A549 treated with RU486 at 1 μM for 4 hours (cell line): ENCODE data around the gene HLCS. TPM values are rescaled to one million over a fixed set of nuclear protein-coding genes. Genes with fewer than 3 reads are reported as not detected.

Experiments used
- total RNA-seq: library from RNA; stranded (reverse); fragments of 200-300 nt; extraction: Qiagen RNA extraction; gene quantifications from 5 replicates; pipeline ENCODE4 v1.2.3, GENCODE V29; 2022; ENCODE audit warnings: low read depth

The HLCS gene
- total RNA-seq: 4.5 to 8.4 TPM (median 6.9 TPM) in 5 replicates

GRCh38 chr21:36966066-36966820 lies at the start of gene HLCS:
Gene HLCS, minus strand, starts transcription at chr21:36966669. Its CDS starts 31 bp downstream, at chr21:36966638.

DNA sequence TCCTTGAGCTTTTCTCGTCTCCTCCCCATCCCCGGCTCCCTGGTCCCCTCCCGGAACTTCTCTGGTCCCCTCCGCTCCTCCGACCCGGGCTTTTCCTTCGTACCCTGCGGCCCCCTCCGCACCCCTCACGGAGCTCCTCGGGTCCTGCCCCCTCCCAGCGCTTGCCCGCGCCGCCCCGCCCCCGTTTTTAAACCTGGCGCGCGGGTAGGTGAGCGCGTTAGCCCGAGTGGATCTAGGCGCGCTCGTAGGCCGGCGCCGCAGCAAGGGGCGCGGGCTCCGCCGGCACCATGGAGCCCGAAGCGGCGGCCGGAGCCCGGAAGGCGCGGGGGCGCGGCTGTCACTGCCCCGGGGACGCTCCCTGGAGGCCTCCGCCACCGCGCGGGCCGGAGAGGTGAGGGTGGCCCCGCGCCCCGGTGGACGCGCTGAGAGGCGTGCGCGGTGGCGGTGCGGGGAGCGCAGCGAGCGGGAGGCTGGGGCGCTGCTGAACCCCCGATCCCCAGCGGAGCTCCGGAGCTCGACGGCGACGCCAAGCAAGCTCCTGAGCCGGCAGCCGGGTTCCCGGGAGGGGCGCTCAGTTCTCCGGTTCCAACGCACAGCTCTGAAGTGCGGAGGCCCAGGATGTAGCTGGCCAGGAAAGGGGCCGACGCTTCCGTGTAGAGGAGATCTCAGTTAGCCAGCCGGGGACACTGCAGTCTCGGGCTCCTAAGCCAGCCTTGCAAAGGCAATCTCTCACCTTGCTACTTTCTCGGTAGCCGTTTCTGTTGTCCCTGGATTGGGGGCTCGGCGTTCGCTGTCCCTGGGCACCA lies 40.2 kb upstream of the HLCS start, which contains the start of gene RIPPLY3:
Gene RIPPLY3 (plus strand): TSS at position 217 of the 806 bp plus-strand sequence. CDS start 71 bp downstream, at position 288.

Other genes with a start within 250 kb of the HLCS start
- gene RIPPLY3, start 40.0 kb upstream of the HLCS start, total RNA-seq: 0.40 to 0.77 TPM (median 0.59 TPM) in 5 replicates
- gene PIGP, start 106.4 kb upstream of the HLCS start, total RNA-seq: 7.3 to 16.6 TPM (median 15.6 TPM) in 5 replicates
- gene TTC3, start 106.6 kb upstream of the HLCS start, total RNA-seq: 20.3 to 44.6 TPM (median 31.3 TPM) in 5 replicates